ENCODE measurements around the gene CHST3. TPM values are rescaled to one million over a fixed set of nuclear protein-coding genes. Genes with fewer than 3 reads are reported as not detected.

CHST3 gene
- polyA plus RNA-seq, 1 donor from 2014 or later = 4.1 TPM

DNA sequence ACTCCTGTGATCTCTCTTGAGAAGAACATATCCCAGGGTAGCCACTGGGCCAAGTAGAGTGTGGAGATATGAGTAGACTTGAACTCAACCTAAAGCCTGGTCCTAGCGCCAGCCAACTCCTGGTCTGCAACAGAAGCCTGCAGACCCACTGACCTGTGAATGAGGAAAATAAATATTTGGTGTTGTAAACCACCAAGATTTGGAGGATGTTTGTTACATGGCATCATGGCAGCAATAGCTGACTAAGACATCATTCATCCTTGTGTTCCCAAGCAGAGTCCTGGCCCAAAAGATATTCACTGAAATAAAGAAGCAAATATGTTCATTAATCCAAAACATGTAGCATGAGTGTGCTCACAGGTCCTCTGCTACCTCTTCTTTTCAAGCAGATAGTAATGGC, 26.0 kb upstream of the CHST3 start:
- Histone ChIP-seq H3K27ac (ENCODE audit: low read length) (no peak overlapping the region), H4K20me1 (ENCODE audit: insufficient read depth) (no peaks in the 10 kb centered on the region), H3K9me2 (ENCODE audit: insufficient read depth, low read length) (no peaks in the 10 kb centered on the region), H3K9ac (ENCODE audit: low read length) (no peak overlapping the region), H3K9me3 (ENCODE audit: low read length) (no peaks in the 10 kb centered on the region), H2AFZ (ENCODE audit: low read depth, low read length) (no peak overlapping the region), H3K4me3 (ENCODE audit: low read length) (no peak overlapping the region), H3K36me3 (ENCODE audit: insufficient read depth, low read length) (no peaks in the 10 kb centered on the region), H3K4me2 (ENCODE audit: low read length) (no peak overlapping the region), H3K79me2 (replicated peaks; ENCODE audit: insufficient read depth, low read length) (no peaks in the 10 kb centered on the region), H3F3A (ENCODE audit: insufficient read depth, low read length, poor library complexity, severe bottlenecking) (no peaks in the 10 kb centered on the region), H3K27me3 (ENCODE audit: insufficient read depth, low read depth, low read length) (no peaks in the 10 kb centered on the region)
- TF ChIP-seq POLR2AphosphoS5 (IDR thresholded peaks at IDR 0.05) (no peak), RAD21 (conservative IDR thresholded peaks at IDR 0.05) (no peak), MXI1 (conservative IDR thresholded peaks at IDR 0.05; ENCODE audit: poor library complexity, severe bottlenecking) (no peak), EP300 (conservative IDR thresholded peaks at IDR 0.05; ENCODE audit: poor library complexity, severe bottlenecking) (no peak), SMC3 (conservative IDR thresholded peaks at IDR 0.05; ENCODE audit: poor library complexity) (no peak), EZH2 (IDR thresholded peaks at IDR 0.05; ENCODE audit: borderline replicate concordance, insufficient read depth, low read length, poor library complexity, severe bottlenecking) (no peak), TAF1 (IDR thresholded peaks at IDR 0.05; ENCODE audit: low read depth) (no peak)
- TF ChIP-seq, protein P1, sequence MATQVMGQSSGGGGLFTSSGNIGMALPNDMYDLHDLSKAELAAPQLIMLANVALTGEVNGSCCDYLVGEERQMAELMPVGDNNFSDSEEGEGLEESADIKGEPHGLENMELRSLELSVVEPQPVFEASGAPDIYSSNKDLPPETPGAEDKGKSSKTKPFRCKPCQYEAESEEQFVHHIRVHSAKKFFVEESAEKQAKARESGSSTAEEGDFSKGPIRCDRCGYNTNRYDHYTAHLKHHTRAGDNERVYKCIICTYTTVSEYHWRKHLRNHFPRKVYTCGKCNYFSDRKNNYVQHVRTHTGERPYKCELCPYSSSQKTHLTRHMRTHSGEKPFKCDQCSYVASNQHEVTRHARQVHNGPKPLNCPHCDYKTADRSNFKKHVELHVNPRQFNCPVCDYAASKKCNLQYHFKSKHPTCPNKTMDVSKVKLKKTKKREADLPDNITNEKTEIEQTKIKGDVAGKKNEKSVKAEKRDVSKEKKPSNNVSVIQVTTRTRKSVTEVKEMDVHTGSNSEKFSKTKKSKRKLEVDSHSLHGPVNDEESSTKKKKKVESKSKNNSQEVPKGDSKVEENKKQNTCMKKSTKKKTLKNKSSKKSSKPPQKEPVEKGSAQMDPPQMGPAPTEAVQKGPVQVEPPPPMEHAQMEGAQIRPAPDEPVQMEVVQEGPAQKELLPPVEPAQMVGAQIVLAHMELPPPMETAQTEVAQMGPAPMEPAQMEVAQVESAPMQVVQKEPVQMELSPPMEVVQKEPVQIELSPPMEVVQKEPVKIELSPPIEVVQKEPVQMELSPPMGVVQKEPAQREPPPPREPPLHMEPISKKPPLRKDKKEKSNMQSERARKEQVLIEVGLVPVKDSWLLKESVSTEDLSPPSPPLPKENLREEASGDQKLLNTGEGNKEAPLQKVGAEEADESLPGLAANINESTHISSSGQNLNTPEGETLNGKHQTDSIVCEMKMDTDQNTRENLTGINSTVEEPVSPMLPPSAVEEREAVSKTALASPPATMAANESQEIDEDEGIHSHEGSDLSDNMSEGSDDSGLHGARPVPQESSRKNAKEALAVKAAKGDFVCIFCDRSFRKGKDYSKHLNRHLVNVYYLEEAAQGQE (IDR thresholded peaks at IDR 0.05; ENCODE audit: borderline replicate concordance) = no peak
- TF ChIP-seq, protein P2, sequence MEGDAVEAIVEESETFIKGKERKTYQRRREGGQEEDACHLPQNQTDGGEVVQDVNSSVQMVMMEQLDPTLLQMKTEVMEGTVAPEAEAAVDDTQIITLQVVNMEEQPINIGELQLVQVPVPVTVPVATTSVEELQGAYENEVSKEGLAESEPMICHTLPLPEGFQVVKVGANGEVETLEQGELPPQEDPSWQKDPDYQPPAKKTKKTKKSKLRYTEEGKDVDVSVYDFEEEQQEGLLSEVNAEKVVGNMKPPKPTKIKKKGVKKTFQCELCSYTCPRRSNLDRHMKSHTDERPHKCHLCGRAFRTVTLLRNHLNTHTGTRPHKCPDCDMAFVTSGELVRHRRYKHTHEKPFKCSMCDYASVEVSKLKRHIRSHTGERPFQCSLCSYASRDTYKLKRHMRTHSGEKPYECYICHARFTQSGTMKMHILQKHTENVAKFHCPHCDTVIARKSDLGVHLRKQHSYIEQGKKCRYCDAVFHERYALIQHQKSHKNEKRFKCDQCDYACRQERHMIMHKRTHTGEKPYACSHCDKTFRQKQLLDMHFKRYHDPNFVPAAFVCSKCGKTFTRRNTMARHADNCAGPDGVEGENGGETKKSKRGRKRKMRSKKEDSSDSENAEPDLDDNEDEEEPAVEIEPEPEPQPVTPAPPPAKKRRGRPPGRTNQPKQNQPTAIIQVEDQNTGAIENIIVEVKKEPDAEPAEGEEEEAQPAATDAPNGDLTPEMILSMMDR (IDR thresholded peaks at IDR 0.05; ENCODE audit: poor library complexity, severe bottlenecking) = no peak

DNA sequence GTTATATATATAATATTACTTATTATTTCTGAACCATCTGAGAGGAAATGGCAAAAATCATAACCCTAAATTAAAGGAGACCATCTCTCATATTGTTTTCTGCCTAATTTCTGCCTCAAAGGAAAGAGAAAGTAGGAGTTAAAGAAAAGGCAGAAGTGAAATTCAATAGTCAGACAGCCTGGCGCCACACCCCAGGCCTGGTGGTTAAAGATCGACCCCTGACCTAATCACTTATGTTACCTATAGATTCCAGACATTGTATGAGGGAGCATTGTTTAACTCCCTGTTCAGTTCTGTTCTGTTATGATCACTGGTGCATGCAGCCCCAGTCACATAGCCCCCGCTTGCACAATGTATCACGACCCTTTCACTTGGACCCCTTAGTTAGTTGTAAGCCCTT, 24.9 kb upstream of the CHST3 start:
- Histone ChIP-seq H3F3A (ENCODE audit: insufficient read depth, low read length, poor library complexity, severe bottlenecking) (no peaks in the 10 kb centered on the region), H3K27ac (ENCODE audit: low read length) (no peak overlapping the region), H3K36me3 (ENCODE audit: insufficient read depth, low read length) (no peaks in the 10 kb centered on the region), H3K27me3 (ENCODE audit: insufficient read depth, low read depth, low read length) (no peaks in the 10 kb centered on the region), H3K4me3 (ENCODE audit: low read length) (no peak overlapping the region), H3K79me2 (replicated peaks; ENCODE audit: insufficient read depth, low read length) (no peaks in the 10 kb centered on the region), H2AFZ (ENCODE audit: low read depth, low read length) (no peak overlapping the region), H3K4me2 (ENCODE audit: low read length) (no peak overlapping the region), H4K20me1 (ENCODE audit: insufficient read depth) (no peaks in the 10 kb centered on the region), H3K9me2 (ENCODE audit: insufficient read depth, low read length) (no peaks in the 10 kb centered on the region), H3K9ac (ENCODE audit: low read length) (no peak overlapping the region), H3K9me3 (ENCODE audit: low read length) (no peaks in the 10 kb centered on the region)
- TF ChIP-seq MXI1 (conservative IDR thresholded peaks at IDR 0.05; ENCODE audit: poor library complexity, severe bottlenecking) (no peak), TAF1 (IDR thresholded peaks at IDR 0.05; ENCODE audit: low read depth) (no peak)
